Kidney epithelial cell (primary cell): Measurements from ENCODE around the gene WBP2NL. TPM values are rescaled to one million over a fixed set of nuclear protein-coding genes. Genes with fewer than 3 reads are reported as not detected.

ENCODE experiments used
- DNase-seq: peaks from one replicate; pipeline ENCODE4 v3.0.0-alpha.2; 2010; ENCODE audit warnings: low read depth
- H3K27me3 ChIP-seq: 2 replicates; pipeline ENCODE4 v1.6.0; 2011; ENCODE audit warnings: low read length; ENCODE audit not compliant: control insufficient read depth, insufficient read depth
- H3K36me3 ChIP-seq: 2 replicates; pipeline ENCODE4 v1.5.1; 2011; ENCODE audit warnings: low read length; ENCODE audit not compliant: control insufficient read depth, insufficient read depth
- H3K4me3 ChIP-seq: 2 replicates; pipeline ENCODE4 v1.5.1; 2011; ENCODE audit warnings: low read depth, mild to moderate bottlenecking, control low read depth, low read length
- total RNA-seq: library from RNA; depleted of rRNA; stranded (reverse); fragments of >200 nt; gene quantifications from 2 replicates; pipeline ENCODE4 v1.2.3, GENCODE V29; 2015
- TF ChIP-seq, protein P1 (sequence below): IDR thresholded peaks from 2 replicates; pipeline ENCODE4 v1.5.1; 2011; ENCODE audit warnings: mild to moderate bottlenecking, moderate library complexity, low read length, control low read depth, inconsistent platforms; ENCODE audit not compliant: insufficient read depth, poor library complexity, severe bottlenecking

Gene WBP2NL
- total RNA-seq, 1 donor from 2014 or later: 2.6 TPM

DNA sequence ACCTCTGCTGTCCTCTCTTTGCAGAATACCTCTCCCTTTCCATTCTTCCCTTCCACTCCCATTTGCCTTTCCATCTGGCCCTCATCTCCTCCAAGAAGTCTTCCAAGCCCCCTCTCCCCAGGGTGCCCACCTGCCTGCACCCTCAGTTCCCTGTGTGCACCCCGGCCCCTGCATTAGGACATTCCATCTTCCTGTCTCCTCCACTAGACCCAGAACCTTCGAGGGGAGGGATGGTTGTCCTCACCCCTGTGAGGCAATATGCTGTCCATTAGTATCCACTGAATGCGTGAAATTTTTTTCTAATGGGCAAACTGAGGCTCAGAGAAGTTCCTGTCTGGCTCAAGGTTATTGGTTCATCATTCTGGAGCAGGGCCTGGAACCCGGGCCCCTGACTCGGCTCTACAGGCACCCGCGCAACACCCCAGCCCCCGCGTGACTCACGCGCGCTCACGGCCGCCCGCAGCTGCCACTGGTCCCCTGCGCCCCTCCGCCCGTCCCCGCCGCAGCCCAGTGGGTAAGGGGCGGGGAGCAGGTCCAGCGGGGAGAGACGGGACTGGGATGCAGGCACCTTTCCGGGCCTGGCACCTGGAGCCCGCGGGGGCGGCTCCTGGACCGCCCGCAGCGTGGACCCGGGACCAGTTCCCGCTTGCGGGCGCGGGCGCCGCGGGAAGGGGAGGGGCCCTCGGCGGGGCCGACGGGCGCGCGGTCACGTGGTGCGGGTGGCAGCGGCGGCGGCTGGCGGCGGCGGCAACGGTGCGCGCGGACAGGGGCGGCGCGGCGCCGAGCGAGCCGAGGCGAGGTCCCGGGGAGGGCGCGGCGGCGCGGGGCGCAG is 22.3 kb upstream of the WBP2NL start:
- Histone ChIP-seq H3K36me3 (no peaks in the 10 kb centered on the region), H3K4me3 (peak overlapping the region; percentile 20), H3K27me3 (peaks cover 42% of the 10 kb centered on the region)
- TF ChIP-seq, protein P1, sequence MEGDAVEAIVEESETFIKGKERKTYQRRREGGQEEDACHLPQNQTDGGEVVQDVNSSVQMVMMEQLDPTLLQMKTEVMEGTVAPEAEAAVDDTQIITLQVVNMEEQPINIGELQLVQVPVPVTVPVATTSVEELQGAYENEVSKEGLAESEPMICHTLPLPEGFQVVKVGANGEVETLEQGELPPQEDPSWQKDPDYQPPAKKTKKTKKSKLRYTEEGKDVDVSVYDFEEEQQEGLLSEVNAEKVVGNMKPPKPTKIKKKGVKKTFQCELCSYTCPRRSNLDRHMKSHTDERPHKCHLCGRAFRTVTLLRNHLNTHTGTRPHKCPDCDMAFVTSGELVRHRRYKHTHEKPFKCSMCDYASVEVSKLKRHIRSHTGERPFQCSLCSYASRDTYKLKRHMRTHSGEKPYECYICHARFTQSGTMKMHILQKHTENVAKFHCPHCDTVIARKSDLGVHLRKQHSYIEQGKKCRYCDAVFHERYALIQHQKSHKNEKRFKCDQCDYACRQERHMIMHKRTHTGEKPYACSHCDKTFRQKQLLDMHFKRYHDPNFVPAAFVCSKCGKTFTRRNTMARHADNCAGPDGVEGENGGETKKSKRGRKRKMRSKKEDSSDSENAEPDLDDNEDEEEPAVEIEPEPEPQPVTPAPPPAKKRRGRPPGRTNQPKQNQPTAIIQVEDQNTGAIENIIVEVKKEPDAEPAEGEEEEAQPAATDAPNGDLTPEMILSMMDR: no peak
- no peak for DNase-seq

DNA sequence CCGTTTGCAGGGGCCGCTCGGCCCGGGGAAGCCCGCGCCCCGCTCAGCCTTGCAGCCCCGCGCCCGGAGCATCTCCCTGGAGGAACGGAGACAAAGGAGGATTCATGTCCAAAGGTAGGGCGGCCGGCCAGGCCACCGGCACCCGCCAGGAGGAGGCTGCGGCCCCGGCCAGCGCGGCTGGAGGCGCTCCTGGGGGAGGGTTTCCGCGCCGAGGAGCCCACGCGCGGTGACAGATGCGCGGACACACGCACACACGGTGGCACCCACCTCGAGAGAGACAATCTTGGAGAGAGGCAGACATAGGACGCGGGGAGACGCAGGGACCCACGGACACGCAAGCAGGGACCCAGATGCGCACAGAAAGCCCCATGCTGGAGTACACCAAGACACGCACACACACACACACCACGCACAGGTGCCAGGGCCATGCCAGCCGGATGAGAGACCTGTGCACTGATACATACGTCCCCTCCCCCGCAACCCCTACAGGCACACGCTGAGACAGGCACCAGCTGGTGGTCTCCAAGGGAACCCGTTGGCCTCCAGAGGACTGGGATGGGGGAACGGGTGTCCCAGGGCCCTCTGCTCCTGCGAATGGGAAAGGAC is 21.5 kb upstream of the WBP2NL start:
- Histone ChIP-seq H3K27me3 (peaks cover 42% of the 10 kb centered on the region), H3K4me3 (peak overlapping the region; percentile 25), H3K36me3 (no peaks in the 10 kb centered on the region)
- DNase-seq: no peak
- TF ChIP-seq, protein P1: no peak

DNA sequence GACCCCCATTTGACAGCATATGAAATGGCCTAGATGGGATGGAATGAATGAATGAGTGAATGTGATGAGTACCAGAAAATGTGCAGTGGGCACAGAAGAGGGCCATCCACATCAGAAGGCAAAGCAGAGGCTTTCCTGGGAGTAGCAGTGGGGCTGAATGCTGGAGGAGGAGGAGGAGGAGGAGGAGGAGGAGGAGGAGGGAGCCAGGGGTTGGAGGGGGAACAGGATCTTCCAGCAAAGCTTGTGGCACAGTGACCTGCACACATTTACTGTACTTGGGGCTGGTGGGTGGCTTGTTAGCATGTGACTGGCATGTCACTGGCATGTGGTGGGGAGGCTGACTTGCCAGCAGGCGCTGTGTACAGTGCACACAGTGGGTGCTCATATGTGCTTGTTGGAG is 19.9 kb upstream of the WBP2NL start:
- no peak overlapping the region for H3K4me3 ChIP-seq
- DNase-seq: no peak
- H3K27me3 ChIP-seq: peaks cover 37% of the 10 kb centered on the region
- H3K36me3 ChIP-seq: no peaks in the 10 kb centered on the region
- TF ChIP-seq, protein P1: no peak

DNA sequence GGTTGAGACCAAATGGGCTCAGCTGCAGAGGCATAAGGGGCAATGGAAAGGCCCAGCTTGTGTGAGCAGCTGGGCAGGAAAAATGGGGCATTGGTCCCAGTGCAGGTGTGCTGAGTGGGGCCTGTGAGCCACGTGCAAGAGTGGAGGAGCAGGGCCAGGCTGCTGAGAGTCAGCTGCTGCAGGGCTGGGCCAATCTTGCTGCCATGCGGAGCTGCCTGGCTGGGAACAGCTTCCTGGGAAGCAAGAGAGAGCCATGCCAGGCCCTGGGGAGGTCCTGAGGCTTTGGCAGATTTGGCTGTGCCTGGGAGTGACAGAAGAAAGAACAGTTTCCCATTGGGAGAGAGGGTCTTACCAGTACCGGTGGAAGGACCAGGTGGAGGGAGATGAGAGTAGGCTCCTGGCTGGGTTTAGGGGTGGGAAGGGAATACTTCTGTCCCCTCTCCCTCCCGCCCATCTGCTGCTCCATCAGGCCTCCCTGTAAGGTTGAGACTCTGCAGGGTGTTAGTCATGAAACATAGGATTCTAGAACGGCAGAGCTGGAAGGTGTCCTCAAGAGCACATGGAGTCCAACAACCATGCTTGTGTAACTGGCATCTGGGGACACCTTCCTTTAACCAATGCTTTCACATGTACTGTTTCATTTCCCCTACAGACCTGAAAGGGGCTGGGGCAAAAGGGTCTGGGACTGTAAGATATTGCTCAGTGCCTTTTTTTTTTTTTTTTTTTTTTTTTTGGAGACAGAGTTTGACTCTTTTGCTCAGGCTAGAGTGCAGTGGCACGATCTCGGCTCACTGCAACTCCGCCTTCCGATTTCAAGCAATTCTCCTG is 19.0 kb upstream of the WBP2NL start:
- no peak for DNase-seq
- TF ChIP-seq, protein P1: no peak
- H3K4me3 ChIP-seq: no peak overlapping the region
- peaks cover 35% of the 10 kb centered on the region for H3K27me3 ChIP-seq
- H3K36me3 ChIP-seq: no peaks in the 10 kb centered on the region

GRCh38 chr22:41982865-41983264 is 15.7 kb upstream of the WBP2NL start:
- DNase-seq: no peak
- Histone ChIP-seq H3K4me3 (no peak overlapping the region), H3K27me3 (peaks cover 9% of the 10 kb centered on the region), H3K36me3 (no peaks in the 10 kb centered on the region)
- TF ChIP-seq, protein P1: no peak
